Nephron (organoid): Measurements from ENCODE around the gene MMP11.
A peak's percentile ranks its signal among the peaks of the same experiment; 100 is the strongest.

Experiments used
- H3K27ac Mint-ChIP-seq, 3 experiments: 2 replicates each; pipeline ENCODE4 v1.8.0; 2020; ENCODE audit warnings: mixed read lengths in 3 of 3, mild to moderate bottlenecking in 2 of 3, moderate library complexity in 1 of 3
- H3K27me3 Mint-ChIP-seq: 2 replicates; pipeline ENCODE4 v1.8.0; 2021; ENCODE audit warnings: low read depth, mild to moderate bottlenecking, moderate library complexity, mixed read lengths
- H3K36me3 Mint-ChIP-seq: 2 replicates; pipeline ENCODE4 v1.8.0; 2020; ENCODE audit warnings: low read depth, mixed read lengths
- H3K4me1 Mint-ChIP-seq: 2 replicates; pipeline ENCODE4 v1.8.0; 2020; ENCODE audit warnings: mixed read lengths
- H3K4me3 Mint-ChIP-seq, 3 experiments: 2 replicates each; pipeline ENCODE4 v1.8.0; 2020; ENCODE audit warnings: mild to moderate bottlenecking in 3 of 3, mixed read lengths in 3 of 3, moderate library complexity in 2 of 3
- H3K9me3 Mint-ChIP-seq: 2 replicates; pipeline ENCODE4 v1.8.0; 2020; ENCODE audit warnings: mixed read lengths
- TF ChIP-seq, protein P1 (sequence below), 3 experiments: fragments of 200-600 bp; sonication (generic); IDR thresholded peaks; one replicate each; pipeline ENCODE4 v1.5.0; 2021; ENCODE audit warnings: antibody characterized with exemption in 3 of 3; ENCODE audit not compliant: unreplicated experiment in 3 of 3

The MMP11 gene

DNA sequence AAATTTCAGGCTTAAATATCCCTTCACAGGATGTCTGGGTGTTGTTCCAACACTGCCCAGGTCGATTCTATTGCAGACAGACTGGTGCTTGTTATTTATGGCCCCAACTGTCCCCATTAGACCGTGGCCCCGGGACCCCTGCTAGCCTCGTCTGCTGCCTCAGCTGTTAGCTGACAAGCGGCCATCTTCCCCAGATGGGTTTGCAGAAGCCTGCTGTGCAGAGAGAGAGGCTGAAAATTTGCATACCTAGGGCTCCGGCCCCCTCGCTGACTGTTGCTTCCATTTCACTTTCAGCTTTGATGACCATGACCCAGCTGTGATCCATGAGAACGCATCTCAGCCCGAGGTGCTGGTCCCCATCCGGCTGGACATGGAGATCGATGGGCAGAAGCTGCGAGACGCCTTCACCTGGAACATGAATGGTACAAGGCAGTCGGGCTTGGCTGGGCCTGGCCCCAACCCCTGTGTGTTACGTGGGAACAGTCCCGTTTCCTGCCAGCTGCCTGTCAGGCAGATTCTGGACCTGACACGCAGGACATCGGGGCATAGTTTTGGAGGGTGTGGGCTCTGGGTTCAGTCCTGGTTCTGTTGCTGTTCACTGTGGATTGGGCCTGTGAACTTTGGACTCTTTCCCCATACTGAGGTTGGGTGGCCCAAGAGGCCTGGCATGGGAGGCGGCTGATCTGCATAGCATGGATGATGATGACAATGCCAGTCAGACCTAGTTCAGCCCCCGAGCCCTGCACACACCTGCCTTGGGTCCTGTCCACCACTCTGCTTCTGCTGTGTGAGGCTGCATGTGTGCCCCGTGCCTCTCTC lies 30.6 kb downstream of the MMP11 start:
- H3K4me1 Mint-ChIP-seq: peaks cover 9% of the 10 kb centered on the region
- H3K4me3 Mint-ChIP-seq: peak overlapping the region in 1 of 3 experiments; percentile 19
- TF ChIP-seq, protein P1, sequence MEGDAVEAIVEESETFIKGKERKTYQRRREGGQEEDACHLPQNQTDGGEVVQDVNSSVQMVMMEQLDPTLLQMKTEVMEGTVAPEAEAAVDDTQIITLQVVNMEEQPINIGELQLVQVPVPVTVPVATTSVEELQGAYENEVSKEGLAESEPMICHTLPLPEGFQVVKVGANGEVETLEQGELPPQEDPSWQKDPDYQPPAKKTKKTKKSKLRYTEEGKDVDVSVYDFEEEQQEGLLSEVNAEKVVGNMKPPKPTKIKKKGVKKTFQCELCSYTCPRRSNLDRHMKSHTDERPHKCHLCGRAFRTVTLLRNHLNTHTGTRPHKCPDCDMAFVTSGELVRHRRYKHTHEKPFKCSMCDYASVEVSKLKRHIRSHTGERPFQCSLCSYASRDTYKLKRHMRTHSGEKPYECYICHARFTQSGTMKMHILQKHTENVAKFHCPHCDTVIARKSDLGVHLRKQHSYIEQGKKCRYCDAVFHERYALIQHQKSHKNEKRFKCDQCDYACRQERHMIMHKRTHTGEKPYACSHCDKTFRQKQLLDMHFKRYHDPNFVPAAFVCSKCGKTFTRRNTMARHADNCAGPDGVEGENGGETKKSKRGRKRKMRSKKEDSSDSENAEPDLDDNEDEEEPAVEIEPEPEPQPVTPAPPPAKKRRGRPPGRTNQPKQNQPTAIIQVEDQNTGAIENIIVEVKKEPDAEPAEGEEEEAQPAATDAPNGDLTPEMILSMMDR (IDR thresholded peaks at IDR 0.05; ENCODE audit: unreplicated experiment in 3 of 3): no peak
- H3K27me3 Mint-ChIP-seq: no peaks in the 10 kb centered on the region
- peaks cover 86% of the 10 kb centered on the region for H3K36me3 Mint-ChIP-seq
- H3K9me3 Mint-ChIP-seq: no peaks in the 10 kb centered on the region
- peak overlapping the region; percentile 49 to 73 (median 63) for H3K27ac Mint-ChIP-seq

DNA sequence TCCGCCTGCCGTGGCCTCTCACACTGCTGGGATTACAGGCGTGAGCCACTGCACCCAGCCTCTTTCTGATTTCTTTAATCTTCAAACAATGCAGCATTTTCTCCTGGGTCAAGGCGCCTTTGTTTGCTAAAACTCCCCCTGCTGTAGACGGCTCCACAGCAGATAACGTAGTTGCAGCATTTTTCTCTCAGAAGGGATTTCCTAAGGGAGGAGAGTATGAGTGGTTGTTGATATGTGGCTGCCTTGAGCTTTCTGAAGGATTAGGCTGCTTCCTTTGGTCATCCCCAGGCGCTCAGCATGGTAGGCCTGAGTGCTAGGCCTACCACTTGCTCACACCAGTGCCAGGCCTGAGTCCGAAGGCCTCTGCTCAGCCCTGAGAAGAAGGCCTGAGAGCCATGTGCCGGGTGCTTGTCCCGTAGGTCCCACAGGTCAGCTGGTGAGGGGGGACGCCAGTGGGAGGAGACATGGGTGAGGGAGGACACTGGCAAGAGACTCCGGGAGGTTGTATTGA lies 32.2 kb downstream of the MMP11 start:
- Mint-ChIP-seq H3K4me1 (peaks cover 9% of the 10 kb centered on the region), H3K4me3 (no peak overlapping the region), H3K27ac (no peak overlapping the region), H3K9me3 (no peaks in the 10 kb centered on the region), H3K27me3 (no peaks in the 10 kb centered on the region), H3K36me3 (peaks cover 74% of the 10 kb centered on the region)
- TF ChIP-seq, protein P1 (IDR thresholded peaks at IDR 0.05; ENCODE audit: unreplicated experiment in 3 of 3): no peak

DNA sequence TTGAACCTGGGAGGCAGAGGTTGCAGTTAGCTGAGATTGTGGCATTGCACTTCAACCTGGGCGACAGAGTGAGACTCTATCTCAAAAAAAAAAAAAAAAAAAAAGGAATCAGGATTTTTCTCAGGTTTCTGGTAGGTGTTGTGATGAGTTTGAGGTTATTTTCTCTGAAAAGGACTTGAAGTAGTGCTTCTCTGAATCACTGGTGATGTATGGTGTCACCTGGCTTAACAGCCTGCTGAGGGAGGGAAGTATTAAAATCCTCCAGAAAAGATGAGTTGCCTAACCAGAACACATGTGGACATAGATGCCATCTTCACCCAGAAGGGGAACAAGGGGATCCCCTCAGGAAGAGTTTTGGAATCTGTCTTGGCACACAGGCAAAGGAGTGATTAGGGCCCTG lies 34.2 kb downstream of the MMP11 start:
- no peaks in the 10 kb centered on the region for H3K9me3 Mint-ChIP-seq
- H3K4me1 Mint-ChIP-seq: peaks cover 9% of the 10 kb centered on the region
- TF ChIP-seq, protein P1 (IDR thresholded peaks at IDR 0.05; ENCODE audit: unreplicated experiment in 3 of 3): no peak
- H3K36me3 Mint-ChIP-seq: peaks cover 71% of the 10 kb centered on the region
- H3K4me3 Mint-ChIP-seq: no peak overlapping the region
- no peak overlapping the region for H3K27ac Mint-ChIP-seq
- H3K27me3 Mint-ChIP-seq: no peaks in the 10 kb centered on the region

DNA sequence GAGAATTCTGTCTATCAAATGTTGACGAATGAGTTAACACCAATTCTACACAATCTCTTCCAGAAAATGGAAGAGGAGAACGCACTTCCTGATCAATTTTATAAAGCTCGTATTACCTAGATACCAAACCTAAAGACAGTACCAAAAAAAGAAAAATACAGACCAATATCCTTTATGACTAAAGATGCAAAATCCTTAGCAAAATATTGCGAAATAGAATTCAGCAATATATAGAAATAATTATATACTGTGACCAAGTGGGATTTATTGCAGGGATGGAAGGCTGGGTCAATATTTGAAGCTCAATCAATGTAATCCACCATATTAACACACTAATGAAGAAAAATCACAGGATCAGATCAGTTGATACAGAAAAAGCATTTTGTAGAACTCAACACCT lies 39.7 kb downstream of the MMP11 start:
- H3K36me3 Mint-ChIP-seq: peaks cover 67% of the 10 kb centered on the region
- H3K27ac Mint-ChIP-seq: no peak overlapping the region
- H3K9me3 Mint-ChIP-seq: no peaks in the 10 kb centered on the region
- no peaks in the 10 kb centered on the region for H3K4me1 Mint-ChIP-seq
- TF ChIP-seq, protein P1 (IDR thresholded peaks at IDR 0.05; ENCODE audit: unreplicated experiment in 3 of 3): no peak
- H3K27me3 Mint-ChIP-seq: no peaks in the 10 kb centered on the region
- H3K4me3 Mint-ChIP-seq: no peak overlapping the region

DNA sequence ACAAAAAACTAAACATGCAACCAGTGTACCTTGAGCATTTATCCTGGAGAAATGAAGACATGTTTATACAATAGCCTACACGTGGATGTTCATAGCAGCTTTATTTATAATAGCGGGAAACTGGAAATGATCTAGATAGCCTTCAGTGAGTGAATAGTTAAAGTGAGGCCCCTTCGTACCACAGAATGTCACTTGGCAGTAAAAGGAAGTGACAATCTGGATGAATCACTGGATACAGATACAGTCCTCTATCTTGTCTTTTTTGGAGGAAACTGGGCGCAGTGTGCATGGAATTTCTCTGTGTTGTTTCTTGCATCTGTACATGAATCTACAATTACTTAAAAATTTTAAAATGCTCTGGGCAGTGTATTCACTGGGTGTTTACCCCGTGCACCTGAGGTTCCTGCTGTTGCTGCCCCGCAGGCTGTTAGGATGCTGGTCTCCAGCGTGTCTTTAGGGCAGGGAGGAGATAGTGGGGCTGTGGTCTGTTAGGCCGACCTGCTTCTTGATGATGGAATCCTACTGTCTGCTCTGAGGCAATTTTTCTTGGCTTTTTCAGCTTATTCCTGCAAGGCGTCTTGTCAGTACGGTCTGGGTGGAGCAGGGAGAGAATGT lies 43.0 kb downstream of the MMP11 start:
- TF ChIP-seq, protein P1 (IDR thresholded peaks at IDR 0.05; ENCODE audit: unreplicated experiment in 3 of 3): no peak
- Mint-ChIP-seq H3K27me3 (no peaks in the 10 kb centered on the region), H3K9me3 (no peaks in the 10 kb centered on the region), H3K36me3 (peaks cover 89% of the 10 kb centered on the region), H3K4me3 (no peak overlapping the region), H3K4me1 (no peaks in the 10 kb centered on the region), H3K27ac (peak overlapping the region in 1 of 3 experiments; percentile 19)
